ENCODE results near the gene RASSF9. TPM values are rescaled to one million over a fixed set of nuclear protein-coding genes. Genes with fewer than 3 reads are reported as not detected.

The RASSF9 gene
- total and polyA plus RNA-seq, 10 of the 15 experiments (the other 5 are each of a cell fraction or from before 2014, with no cell fraction given), result under 0.01 to 0.10 TPM; not detected in 8

DNA sequence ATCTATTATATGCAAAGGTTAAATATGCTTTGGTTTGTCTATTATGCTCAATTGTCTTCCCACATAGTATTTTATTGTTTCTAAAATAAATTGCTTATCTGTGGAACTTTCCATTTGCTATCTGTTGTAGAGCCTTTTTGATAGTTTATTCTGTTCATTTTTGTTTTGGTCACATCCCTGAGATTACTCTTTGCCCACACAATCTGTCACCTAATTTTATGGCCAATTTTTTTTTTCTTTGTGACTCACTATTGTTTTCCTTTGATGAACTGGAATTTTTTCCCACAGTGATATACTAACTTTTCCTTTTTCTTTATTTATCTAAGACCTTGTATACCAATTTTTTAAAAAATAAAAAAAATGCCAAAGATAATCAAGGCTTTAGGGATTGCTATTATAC lies 61.1 kb downstream of the RASSF9 start:
- intact Hi-C loops (cut with micrococcal nuclease; ENCODE audit: unreplicated experiment), result no loop called here
- Histone ChIP-seq H3K9ac (ENCODE audit: control insufficient read depth, insufficient read depth, low read length) (no peak overlapping the region), H3K27me3 (replicated peaks in 1 of 2; ENCODE audit: control insufficient read depth in 2 of 2, insufficient read depth in 2 of 2, low read length in 1 of 2) (no peaks in the 10 kb centered on the region), H4K20me1 (ENCODE audit: control insufficient read depth, insufficient read depth) (no peaks in the 10 kb centered on the region), H3K4me2 (ENCODE audit: control insufficient read depth, insufficient read depth) (no peak overlapping the region), H3K9me3 (replicated peaks; ENCODE audit: control insufficient read depth, insufficient read depth, low read length) (no peaks in the 10 kb centered on the region), H3K4me1 (ENCODE audit: control insufficient read depth, insufficient read depth, low read length) (no peaks in the 10 kb centered on the region), H3K79me2 (ENCODE audit: control insufficient read depth, insufficient read depth, low read length) (no peaks in the 10 kb centered on the region), H2AFZ (ENCODE audit: control insufficient read depth, low read depth, low read length) (no peak overlapping the region), H3K36me3 (ENCODE audit: control insufficient read depth in 2 of 2, insufficient read depth in 2 of 2, low read length in 1 of 2) (no peaks in the 10 kb centered on the region), H3K27ac (ENCODE audit: control insufficient read depth, insufficient read depth) (no peak overlapping the region), H3K4me3 (no peak overlapping the region)
- FAIRE-seq (no peak), DNase-seq (ENCODE audit: low read depth, low spot score) (no peak), ATAC-seq (no peak)
- ChIA-PET SMC1A (ENCODE audit: uncharacterized antibody, unreplicated experiment) (no interaction called here), RAD21 (ENCODE audit: unreplicated experiment) (no interaction called here), POLR2A (no interaction called here), CTCF (interaction anchor here (0.9 to 1.3 kb wide), 2 partner anchors 92 to 96 kb away, joined by 3 to 4 read pairs; no protein-coding TSS in a partner anchor)
- in situ Hi-C loops (cut with MboI), result no loop called here
- BruUV-seq (replicated peaks), result no TSS peak
- TF ChIP-seq, protein P1, sequence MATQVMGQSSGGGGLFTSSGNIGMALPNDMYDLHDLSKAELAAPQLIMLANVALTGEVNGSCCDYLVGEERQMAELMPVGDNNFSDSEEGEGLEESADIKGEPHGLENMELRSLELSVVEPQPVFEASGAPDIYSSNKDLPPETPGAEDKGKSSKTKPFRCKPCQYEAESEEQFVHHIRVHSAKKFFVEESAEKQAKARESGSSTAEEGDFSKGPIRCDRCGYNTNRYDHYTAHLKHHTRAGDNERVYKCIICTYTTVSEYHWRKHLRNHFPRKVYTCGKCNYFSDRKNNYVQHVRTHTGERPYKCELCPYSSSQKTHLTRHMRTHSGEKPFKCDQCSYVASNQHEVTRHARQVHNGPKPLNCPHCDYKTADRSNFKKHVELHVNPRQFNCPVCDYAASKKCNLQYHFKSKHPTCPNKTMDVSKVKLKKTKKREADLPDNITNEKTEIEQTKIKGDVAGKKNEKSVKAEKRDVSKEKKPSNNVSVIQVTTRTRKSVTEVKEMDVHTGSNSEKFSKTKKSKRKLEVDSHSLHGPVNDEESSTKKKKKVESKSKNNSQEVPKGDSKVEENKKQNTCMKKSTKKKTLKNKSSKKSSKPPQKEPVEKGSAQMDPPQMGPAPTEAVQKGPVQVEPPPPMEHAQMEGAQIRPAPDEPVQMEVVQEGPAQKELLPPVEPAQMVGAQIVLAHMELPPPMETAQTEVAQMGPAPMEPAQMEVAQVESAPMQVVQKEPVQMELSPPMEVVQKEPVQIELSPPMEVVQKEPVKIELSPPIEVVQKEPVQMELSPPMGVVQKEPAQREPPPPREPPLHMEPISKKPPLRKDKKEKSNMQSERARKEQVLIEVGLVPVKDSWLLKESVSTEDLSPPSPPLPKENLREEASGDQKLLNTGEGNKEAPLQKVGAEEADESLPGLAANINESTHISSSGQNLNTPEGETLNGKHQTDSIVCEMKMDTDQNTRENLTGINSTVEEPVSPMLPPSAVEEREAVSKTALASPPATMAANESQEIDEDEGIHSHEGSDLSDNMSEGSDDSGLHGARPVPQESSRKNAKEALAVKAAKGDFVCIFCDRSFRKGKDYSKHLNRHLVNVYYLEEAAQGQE (IDR thresholded peaks at IDR 0.05; ENCODE audit: low read depth, low read length), result no peak

- Histone ChIP-seq H3K79me2 (ENCODE audit: control insufficient read depth, insufficient read depth, low read length) (no peaks in the 10 kb centered on the region), H4K20me1 (ENCODE audit: control insufficient read depth, insufficient read depth) (no peaks in the 10 kb centered on the region), H3K4me3 (no peak overlapping the region), H3K9me3 (replicated peaks; ENCODE audit: control insufficient read depth, insufficient read depth, low read length) (no peaks in the 10 kb centered on the region), H3K27me3 (replicated peaks in 1 of 2; ENCODE audit: control insufficient read depth in 2 of 2, insufficient read depth in 2 of 2, low read length in 1 of 2) (no peaks in the 10 kb centered on the region), H3K4me2 (ENCODE audit: control insufficient read depth, insufficient read depth) (no peak overlapping the region), H2AFZ (ENCODE audit: control insufficient read depth, low read depth, low read length) (no peak overlapping the region), H3K9ac (ENCODE audit: control insufficient read depth, insufficient read depth, low read length) (no peak overlapping the region), H3K36me3 (ENCODE audit: control insufficient read depth in 2 of 2, insufficient read depth in 2 of 2, low read length in 1 of 2) (no peaks in the 10 kb centered on the region), H3K4me1 (ENCODE audit: control insufficient read depth, insufficient read depth, low read length) (no peaks in the 10 kb centered on the region), H3K27ac (ENCODE audit: control insufficient read depth, insufficient read depth) (no peak overlapping the region)
- 81% methylated on average over 2 of the region's 2 CpGs for WGBS (ENCODE audit: insufficient coverage, insufficient replicate concordance, low lambda C conversion rate, missing lambda C conversion rate)
- POLR2A ChIA-PET, result no interaction called here
- SMC1A ChIA-PET (ENCODE audit: uncharacterized antibody, unreplicated experiment), result interaction anchor here (1.3 kb wide), 1 partner anchor 102 kb away, joined by 3 read pairs; no protein-coding TSS in a partner anchor
- FAIRE-seq (no peak), ATAC-seq (no peak), DNase-seq (ENCODE audit: low read depth, low spot score) (no peak)
- BruUV-seq (replicated peaks), result no TSS peak
- CTCF ChIA-PET, result interaction anchor here (1.0 kb wide), 1 partner anchor 102 kb away, joined by 3 read pairs; no protein-coding TSS in a partner anchor
- no peak for TF ChIP-seq SMC3 (IDR thresholded peaks at IDR 0.05; ENCODE audit: borderline replicate concordance, low read length)
- no peak for TF ChIP-seq SP1 (IDR thresholded peaks at IDR 0.05; ENCODE audit: low read depth, low read length)
- TF ChIP-seq CBFB (IDR thresholded peaks at IDR 0.05; ENCODE audit: low read depth), result no peak
- RAD21 ChIA-PET (ENCODE audit: unreplicated experiment), result no interaction called here
- intact Hi-C loops (cut with micrococcal nuclease; ENCODE audit: unreplicated experiment) (no loop called here), in situ Hi-C loops (cut with MboI) (no loop called here)
These were observed 70.7 kb downstream of the RASSF9 start for GRCh38 chr12:85765453-85765869.
